Activated effector memory CD4-positive, alpha-beta T cell treated with Interleukin-2 at 50 U/mL for 16 hours (primary cell): ENCODE measurements around the gene SEMA4D.
A peak's percentile ranks its signal among the peaks of the same experiment; 100 is the strongest.

Source experiments
- DNase-seq: peaks from one replicate; pipeline ENCODE4 v3.0.0-alpha.2; 2020

Gene SEMA4D

GRCh38 chr9:89408628-89409101, 89.2 kb downstream of the SEMA4D start:
- DNase-seq: peak; percentile 75

- no peak for DNase-seq
These were observed 90.8 kb downstream of the SEMA4D start for GRCh38 chr9:89407070-89407469.

- no peak for DNase-seq
These were observed 92.1 kb downstream of the SEMA4D start for GRCh38 chr9:89405826-89406225.

GRCh38 chr9:89404074-89404473, 93.8 kb downstream of the SEMA4D start:
- no peak for DNase-seq

- DNase-seq: no peak
These were observed 95.1 kb downstream of the SEMA4D start for GRCh38 chr9:89402695-89403427.

- DNase-seq: no peak
These were observed 97.4 kb downstream of the SEMA4D start for GRCh38 chr9:89400403-89401116.

GRCh38 chr9:89398621-89399020, 99.3 kb downstream of the SEMA4D start:
- DNase-seq: no peak

GRCh38 chr9:89397471-89397870, 100.4 kb downstream of the SEMA4D start:
- DNase-seq: no peak

- no peak for DNase-seq
These were observed 101.8 kb downstream of the SEMA4D start for GRCh38 chr9:89395931-89396710.

GRCh38 chr9:89394412-89394811, 103.5 kb downstream of the SEMA4D start:
- DNase-seq: no peak

GRCh38 chr9:89391585-89391984, 106.3 kb downstream of the SEMA4D start:
- DNase-seq: no peak

GRCh38 chr9:89390578-89391116, 107.3 kb downstream of the SEMA4D start:
- no peak for DNase-seq

GRCh38 chr9:89390068-89390555, 107.8 kb downstream of the SEMA4D start:
- no peak for DNase-seq

GRCh38 chr9:89388868-89389177, 109.1 kb downstream of the SEMA4D start:
- no peak for DNase-seq

- no peak for DNase-seq
These were observed 109.6 kb downstream of the SEMA4D start for GRCh38 chr9:89388084-89388867.

- no peak for DNase-seq
These were observed 110.6 kb downstream of the SEMA4D start for GRCh38 chr9:89387197-89387849.

- no peak for DNase-seq
These were observed 111.1 kb downstream of the SEMA4D start for GRCh38 chr9:89386797-89387196.

GRCh38 chr9:89386206-89386605, 111.7 kb downstream of the SEMA4D start:
- no peak for DNase-seq

GRCh38 chr9:89384783-89385182, 113.1 kb downstream of the SEMA4D start:
- no peak for DNase-seq

GRCh38 chr9:89383721-89384300, 114.1 kb downstream of the SEMA4D start:
- DNase-seq: no peak

GRCh38 chr9:89383030-89383720, 114.7 kb downstream of the SEMA4D start:
- no peak for DNase-seq
